SH-SY5Y (cell line): ENCODE data around the gene IRF4.

Source experiments
- GATA2 ChIP-seq: IDR thresholded peaks from 2 replicates; pipeline ENCODE4 v1.6.1; 2011; ENCODE audit warnings: mild to moderate bottlenecking, low read depth, low read length
- GATA3 ChIP-seq: IDR thresholded peaks from 2 replicates; pipeline ENCODE4 v1.6.1; 2011; ENCODE audit warnings: low read depth, mild to moderate bottlenecking, low read length, moderate library complexity

Gene IRF4

GRCh38 chr6:412146-412886, 20.8 kb downstream of the IRF4 start:
- TF ChIP-seq GATA2, result no peak
- no peak for TF ChIP-seq GATA3

- TF ChIP-seq GATA3, result no peak
- no peak for TF ChIP-seq GATA2
These were observed 22.9 kb downstream of the IRF4 start for GRCh38 chr6:414447-414846.

DNA sequence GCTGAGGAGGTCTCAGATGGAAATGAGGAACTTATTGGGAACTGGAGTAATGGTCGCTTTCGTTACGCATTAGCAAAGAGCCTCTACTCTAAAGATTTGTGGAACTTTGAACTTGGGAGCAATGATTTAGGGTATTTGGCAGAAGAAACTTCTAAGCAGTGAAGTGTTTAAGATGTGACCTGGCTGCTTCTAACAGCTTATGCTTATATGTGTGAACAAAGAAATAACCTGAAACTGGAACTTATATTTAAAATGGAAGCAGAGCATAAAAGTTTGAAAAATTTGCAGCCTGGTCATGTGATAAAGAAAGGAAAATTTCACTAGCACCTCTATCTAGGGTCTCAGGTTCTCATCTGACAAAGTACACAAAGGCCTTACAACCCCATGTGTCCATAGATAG, 23.5 kb downstream of the IRF4 start:
- TF ChIP-seq GATA2 (no peak), GATA3 (no peak)

GRCh38 chr6:421211-421610, 29.7 kb downstream of the IRF4 start:
- no peak for TF ChIP-seq GATA3
- TF ChIP-seq GATA2, result no peak

GRCh38 chr6:422433-423054, 31.0 kb downstream of the IRF4 start:
- TF ChIP-seq GATA2, result no peak
- no peak for TF ChIP-seq GATA3

DNA sequence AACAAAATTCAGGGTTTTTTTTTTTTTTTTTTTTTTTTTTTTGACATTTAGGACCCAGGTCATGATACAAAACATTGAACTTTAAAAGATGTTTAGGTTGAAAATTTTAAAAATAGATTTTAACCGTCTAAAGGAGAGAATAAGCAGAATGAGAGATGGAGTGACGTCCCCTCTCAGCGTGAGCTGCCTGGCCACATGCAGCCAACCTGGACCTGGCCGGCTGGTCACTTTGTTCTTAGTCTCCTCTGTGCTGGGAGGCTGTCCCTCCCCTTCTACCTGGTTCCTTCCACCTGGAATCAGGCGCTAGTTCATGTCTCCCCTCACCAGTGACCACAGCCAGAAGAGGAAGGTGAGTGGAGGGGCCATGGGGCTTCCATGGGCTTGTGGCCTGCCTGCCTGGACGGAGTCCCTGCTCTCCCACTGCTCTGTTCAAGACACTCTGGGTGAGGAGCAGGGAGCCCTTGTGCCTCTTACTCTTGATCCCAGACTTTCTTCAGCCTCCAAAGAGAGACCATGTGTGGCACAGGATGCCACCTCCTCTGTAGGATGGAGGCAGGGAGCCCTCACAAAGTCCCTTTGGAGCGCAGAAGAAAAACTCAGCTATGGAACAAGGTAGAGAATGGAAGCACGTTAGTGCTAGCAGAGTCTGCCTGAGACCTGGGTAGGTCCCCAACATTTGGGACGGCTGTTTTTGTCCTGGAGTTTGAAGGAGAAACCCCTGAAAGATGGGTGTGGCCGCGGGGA, 31.7 kb downstream of the IRF4 start:
- TF ChIP-seq GATA3, result no peak
- TF ChIP-seq GATA2, result no peak

GRCh38 chr6:423799-424345, 32.3 kb downstream of the IRF4 start:
- TF ChIP-seq GATA2, result no peak
- no peak for TF ChIP-seq GATA3

GRCh38 chr6:424741-425417, 33.3 kb downstream of the IRF4 start:
- TF ChIP-seq GATA2 (no peak), GATA3 (no peak)

DNA sequence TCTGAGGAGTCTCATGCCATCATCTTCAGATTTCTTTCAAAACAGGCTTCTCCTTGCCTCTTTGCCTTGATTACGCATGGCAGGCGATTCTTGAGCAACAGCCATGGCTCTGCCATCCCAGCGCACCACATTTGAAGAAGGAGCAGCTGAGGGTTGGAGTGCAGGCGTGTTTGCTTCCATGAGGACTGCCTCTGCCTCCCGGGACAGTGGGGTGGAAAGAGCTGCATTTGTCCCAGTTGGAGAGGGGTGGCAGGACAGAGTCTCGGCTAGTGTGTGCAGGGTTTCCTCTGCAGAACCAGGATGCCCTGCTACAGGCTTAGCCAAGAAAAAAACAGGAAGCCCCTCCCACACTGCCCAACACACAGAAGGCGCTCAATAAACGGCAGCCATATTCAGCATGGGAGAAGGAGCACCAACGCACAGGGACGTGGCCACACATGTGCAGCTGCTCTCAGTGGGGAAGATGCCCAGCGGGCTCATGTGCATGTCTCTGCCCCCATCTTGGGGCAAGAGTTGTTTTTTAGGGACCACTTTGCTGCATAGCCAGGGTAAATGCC, 36.6 kb downstream of the IRF4 start:
- no peak for TF ChIP-seq GATA3
- TF ChIP-seq GATA2, result no peak

GRCh38 chr6:429515-430121, 38.1 kb downstream of the IRF4 start:
- TF ChIP-seq GATA3 (no peak), GATA2 (no peak)

- no peak for TF ChIP-seq GATA2
- TF ChIP-seq GATA3, result no peak
These were observed 40.0 kb downstream of the IRF4 start for GRCh38 chr6:431504-431903.

DNA sequence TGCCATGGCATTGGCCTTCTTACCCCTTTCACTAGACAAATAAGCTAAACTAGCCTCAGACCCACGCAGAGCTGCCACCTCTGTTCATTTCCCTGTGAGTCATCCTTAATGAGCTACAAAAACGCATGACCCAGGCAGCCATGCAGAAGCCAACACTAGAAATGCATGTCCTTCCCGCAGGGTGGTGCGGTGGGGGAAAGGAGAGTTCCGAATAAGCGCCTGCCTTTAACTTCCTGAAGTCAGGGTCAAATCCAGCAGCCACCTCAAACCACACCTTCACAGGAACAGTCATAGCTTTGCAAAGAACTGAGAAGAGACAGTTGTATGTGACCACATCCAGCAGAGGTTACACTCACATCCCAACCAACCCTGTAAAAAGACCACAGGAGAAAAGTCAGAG, 40.4 kb downstream of the IRF4 start:
- TF ChIP-seq GATA3, result no peak
- no peak for TF ChIP-seq GATA2

DNA sequence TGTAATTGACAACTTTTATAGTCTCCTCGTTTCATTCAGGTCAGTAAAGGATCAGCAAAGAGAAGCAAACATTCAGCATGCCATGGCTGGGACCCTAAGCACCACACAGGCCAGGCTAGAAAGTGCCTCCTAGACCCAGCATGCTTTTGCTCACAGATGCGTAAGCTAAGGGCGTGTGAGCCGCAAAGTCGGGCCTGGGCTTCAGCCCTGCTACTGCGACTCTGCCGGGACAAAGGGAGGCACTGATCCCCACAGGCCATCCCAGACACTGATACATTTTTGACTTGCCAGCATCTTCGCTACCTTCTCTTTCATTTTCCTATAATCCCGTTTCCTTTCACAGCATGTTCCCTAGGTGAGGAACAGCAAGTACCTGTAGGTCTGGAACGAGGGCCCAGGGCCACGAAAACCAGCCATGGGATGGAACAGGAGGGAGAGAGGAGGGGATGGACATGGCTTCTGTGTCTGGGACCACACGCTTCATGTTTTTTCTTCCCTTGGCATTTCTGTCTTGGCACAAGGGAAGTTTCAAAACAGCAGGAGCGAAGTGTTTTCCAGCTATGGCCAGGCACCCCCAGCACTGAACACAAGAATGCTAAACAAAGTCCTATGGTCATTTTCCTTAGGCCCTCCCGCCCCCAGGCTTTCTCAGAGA, 42.6 kb downstream of the IRF4 start:
- TF ChIP-seq GATA3 (no peak), GATA2 (no peak)

GRCh38 chr6:435441-436307, 44.1 kb downstream of the IRF4 start:
- TF ChIP-seq GATA3 (no peak), GATA2 (no peak)
